DMS53 treated with DMSO at 0.1 percent for 48 hours (cell line): ENCODE results near the gene HNRNPCL2.
"Not testable (repeated sequence)": the region's sequence is repeated elsewhere in the genome, so short reads cannot be mapped to it uniquely, and the experiment has no call there.

Experiments
- DNase-seq: peaks from one replicate; lab custom pipeline; 2025; ENCODE audit not compliant: unreplicated experiment; lab: John Stamatoyannopoulos, UW

Gene HNRNPCL2

DNA sequence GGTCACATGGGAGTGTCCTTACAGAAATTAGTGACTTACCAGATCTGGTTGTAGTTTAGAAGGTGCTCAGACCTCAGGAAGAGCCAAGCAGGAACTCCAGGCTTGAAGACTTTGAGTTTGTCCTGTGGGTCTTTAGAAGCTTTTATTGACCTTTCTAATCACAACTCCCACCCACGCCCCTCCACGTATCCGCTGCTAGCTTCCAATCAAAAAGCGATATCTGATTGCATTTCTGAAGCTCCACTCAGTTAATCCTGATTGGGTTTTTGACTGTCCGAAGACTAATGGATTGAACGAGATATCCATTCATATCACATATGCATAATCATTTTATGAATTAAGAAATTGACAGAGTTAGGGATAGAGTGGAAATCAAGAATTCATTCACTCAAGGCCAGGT is at the start of gene HNRNPCL2:
TSS of gene HNRNPCL2 (minus strand) at position 101 of the 400 bp plus-strand sequence. CDS start 454 bp downstream, outside the sequence.
- DNase-seq: not testable (repeated sequence)

DNA sequence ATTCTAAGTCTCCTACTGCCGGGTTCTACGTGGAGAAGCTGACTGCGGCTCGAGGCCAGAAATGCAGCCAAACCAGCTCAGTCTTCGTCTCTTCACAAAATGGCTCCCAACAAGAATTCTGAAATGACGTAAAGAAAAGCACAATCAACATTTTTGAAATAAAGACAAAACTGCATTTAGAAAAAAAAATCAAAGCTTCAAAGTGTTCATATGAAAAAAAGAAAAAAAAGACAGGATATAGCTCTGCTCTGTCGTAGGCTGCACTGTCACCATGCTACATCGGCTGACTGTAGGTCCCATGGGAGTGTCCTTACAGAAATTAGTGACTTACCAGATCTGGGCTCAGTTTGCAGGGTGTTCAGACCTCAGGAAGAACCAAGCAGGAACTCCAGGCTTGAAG is 48.9 kb upstream of the HNRNPCL2 start, which contains the start of gene HNRNPCL4:
TSS of gene HNRNPCL4 (minus strand) at position 101 of the 400 bp plus-strand sequence. CDS start 164 bp downstream, outside the sequence.
- not testable (repeated sequence) for DNase-seq

DNA sequence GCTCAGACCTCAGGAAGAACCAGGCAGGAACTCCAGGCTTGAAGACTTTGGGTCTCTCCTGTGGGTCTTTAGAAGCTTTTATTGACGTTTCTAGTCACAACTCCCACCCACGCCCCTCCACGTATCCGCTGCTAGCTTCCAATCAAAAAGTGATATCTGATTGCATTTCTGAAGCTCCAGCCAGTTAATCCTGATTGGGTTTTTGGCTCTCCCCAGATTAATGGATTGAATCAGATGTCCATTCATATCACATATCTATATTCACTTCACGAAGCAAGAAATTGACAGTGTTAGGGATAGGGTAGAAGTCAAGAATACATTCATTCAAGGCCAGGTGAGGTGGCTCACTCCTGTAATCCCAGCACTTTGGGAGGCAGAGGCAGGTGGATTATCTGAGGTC is 39.3 kb upstream of the HNRNPCL2 start, which contains the start of gene PRAMEF26:
TSS of gene PRAMEF26 (minus strand) at position 101 of the 400 bp plus-strand sequence. CDS start 2,914 bp downstream, outside the sequence.
- not testable (repeated sequence) for DNase-seq

DNA sequence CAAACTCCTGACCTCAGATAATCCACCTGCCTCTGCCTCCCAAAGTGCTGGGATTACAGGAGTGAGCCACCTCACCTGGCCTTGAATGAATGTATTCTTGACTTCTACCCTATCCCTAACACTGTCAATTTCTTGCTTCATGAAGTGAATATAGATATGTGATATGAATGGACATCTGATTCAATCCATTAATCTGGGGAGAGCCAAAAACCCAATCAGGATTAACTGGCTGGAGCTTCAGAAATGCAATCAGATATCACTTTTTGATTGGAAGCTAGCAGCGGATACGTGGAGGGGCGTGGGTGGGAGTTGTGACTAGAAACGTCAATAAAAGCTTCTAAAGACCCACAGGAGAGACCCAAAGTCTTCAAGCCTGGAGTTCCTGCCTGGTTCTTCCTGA is 46.2 kb downstream of the HNRNPCL2 start, which contains the start of gene PRAMEF25:
TSS of gene PRAMEF25 (plus strand) at position 301 of the 400 bp plus-strand sequence. CDS start 2,920 bp downstream, outside the sequence.
- not testable (repeated sequence) for DNase-seq
